HG03025 (cell line): Measurements from ENCODE around the gene SMIM12.

ENCODE experiments used
- ATAC-seq: cut with Tn5 transposase; IDR thresholded peaks from one replicate; pipeline ENCODE4 v1.9.1; 2021; ENCODE audit warnings: mild to moderate bottlenecking, moderate library complexity; ENCODE audit not compliant: unreplicated experiment, low FRiP score

The SMIM12 gene, protein sequence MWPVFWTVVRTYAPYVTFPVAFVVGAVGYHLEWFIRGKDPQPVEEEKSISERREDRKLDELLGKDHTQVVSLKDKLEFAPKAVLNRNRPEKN

DNA sequence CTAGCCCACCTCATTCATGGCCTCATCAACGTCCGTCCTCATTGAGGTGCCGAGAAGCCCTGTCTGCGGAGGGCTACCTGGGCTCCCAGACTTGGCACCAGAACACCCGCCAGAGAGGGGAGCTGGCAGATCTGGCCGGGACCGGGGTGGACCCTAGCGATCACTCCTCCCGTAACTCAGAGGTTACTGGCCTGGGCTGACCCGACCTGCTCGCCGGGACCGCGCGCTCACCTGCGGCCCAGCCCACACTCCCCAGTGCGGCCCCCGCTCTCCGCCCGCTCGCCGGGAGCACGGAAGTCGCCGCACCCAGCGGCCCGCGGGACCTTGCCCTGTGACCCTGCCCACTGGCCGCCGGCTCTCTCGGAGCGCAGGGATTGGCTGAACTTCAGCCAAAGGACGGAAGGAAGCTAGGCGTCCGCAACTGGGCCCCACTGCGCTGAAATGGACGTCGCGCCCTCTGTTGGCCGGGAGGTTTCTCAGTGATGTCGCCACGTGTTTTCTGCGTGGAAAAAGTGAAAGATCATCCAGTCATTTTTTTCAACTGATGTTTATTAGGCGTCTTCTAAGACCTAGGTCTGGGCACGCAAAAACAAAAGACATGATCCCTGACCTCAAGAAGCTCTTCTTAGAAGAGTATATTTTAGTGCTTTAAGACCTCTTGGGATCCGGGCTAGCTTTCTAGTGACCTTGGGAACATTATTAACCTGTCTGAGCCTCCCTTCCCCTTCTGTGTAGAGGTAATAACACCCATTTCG, at the start of gene SMIM12:
SMIM12 (minus strand) TSS at position 304 of the 755 bp plus-strand sequence. CDS start 3,772 bp downstream, outside the sequence.
- peak; percentile 94 for ATAC-seq

GRCh38 chr1:34908369-34908768, 48.8 kb upstream of the SMIM12 start:
- no peak for ATAC-seq

DNA sequence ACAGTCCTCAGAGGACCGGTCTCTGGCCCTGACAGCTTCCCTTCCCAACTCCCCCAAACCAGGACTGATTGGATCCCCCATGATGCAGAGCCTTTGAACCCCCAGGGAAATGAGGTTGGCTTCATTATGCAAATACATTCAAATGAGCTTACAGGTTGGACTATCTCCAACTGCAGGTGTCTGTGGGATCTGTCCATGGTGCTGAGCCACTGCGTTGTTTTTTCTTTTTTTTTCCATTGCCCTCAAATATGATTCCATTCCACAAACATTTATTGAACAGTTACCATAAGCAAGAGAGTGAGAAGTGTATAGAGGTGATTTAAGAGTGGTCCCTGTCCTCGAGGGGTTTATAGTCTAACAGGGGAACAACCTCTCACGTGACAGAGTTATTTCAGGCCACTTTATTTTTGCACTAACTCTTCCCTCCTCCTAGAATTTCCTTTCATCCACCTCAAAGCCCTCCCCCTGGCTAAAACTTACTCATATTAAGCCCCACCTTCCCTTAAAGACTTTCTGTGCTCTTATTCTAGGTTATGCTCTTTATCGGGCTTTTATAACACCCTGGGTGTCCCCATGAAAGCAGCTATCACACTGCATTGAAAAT, 48.0 kb upstream of the SMIM12 start:
- no peak for ATAC-seq

- ATAC-seq, result no peak
These were observed 47.2 kb upstream of the SMIM12 start for GRCh38 chr1:34906756-34907155.

DNA sequence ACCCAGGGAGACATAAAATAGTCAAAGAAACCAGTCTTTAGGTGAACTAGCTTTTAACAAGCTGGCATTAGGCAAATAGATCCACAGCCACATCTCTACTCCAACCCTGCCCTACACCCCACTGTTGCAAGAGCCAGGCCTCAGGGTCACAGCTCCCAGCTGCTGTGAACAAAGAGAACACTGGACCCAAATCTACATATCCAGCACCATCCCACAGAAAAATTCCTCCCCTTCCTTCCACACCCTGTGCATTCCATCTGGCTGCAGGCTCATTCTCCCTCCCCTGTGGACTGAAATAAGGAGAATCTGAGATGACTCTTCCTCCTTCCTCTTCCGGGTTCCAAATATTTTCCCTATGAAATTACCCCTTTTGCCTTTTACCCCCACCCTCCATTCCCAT, 46.7 kb upstream of the SMIM12 start:
- ATAC-seq, result no peak

DNA sequence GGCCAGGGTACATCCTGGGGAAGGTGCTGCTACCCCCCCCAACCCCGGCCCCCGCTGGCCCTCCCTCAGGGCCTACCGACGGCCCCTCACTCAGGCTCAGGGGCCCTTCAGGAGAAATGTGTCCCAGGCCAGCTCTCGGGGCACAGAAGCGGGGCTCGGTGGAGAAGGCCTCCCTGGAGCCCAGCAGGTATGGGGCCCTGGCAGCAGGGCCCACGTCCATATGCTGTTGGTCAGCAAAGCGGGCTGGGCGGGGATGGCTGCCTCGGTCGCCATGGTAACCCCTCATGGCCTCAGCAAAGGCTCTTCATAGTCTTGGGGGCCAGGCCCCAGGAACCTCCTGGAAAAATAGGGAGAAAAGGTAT, 45.5 kb upstream of the SMIM12 start:
- ATAC-seq, result no peak

DNA sequence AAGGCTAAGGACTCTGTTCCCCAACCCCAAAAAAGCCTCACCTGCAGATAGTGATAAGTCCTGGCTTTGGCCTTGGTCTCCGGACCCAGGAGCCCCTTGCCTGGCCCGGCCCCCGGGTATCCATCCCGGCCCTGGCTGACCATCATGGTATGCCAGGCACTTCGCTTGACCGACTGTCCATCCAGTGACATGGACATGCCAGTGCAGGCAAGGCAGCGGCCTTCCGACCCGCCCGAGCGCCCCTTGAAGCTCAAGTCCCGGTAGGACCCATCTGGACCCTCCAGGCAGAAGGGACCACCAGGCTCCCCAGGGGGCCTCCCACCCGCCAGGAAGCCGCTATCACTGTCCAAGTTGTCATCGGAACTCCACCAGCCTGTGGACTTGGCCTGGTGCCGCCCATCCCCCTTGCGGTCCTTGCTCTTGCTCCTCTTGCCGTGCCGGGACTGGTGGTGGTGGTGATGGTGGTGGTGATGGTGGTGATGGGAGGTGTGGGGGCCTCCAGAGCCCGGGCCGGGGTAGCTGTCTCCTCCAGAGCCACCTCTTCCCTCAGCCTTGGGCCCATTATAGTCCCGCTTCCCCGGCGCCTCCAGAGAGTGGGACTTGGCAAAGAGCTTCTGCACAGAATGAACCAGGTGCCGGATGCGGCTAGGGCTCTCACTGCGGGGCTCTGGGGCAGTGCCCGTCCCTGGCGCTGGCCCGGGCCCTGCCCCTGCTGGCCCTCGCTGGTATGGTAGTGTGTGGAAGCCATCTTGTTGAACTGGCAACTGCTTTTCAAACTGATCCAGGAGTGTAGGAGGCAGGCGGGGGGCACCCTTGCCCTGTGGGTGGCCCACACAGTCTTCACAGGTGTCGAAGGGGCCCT, 44.9 kb upstream of the SMIM12 start:
- no peak for ATAC-seq

- no peak for ATAC-seq
These were observed 42.4 kb upstream of the SMIM12 start for GRCh38 chr1:34901919-34902318.

GRCh38 chr1:34900775-34901502, 41.4 kb upstream of the SMIM12 start:
- no peak for ATAC-seq

GRCh38 chr1:34899906-34900305, 40.4 kb upstream of the SMIM12 start:
- ATAC-seq, result no peak

DNA sequence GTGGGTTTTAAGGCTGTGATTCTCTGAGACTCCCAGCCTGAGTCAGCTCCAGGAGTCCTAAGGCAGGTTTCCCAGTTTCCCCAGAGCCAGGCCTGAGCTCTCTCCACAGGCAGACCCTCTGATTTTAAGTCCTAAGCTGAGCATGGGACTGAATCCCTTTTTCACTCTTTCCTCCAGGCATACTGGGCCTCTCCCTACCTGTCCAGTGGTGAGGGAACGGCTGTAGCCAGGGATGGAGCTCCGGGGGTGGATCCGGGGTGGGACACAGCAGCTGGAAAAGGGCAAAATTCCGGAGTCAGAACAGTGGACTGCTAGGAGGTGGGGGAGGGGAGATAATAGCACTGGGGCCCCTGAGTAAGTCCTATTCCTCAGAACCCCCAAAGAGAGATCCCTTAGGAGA, 39.9 kb upstream of the SMIM12 start:
- ATAC-seq, result no peak

DNA sequence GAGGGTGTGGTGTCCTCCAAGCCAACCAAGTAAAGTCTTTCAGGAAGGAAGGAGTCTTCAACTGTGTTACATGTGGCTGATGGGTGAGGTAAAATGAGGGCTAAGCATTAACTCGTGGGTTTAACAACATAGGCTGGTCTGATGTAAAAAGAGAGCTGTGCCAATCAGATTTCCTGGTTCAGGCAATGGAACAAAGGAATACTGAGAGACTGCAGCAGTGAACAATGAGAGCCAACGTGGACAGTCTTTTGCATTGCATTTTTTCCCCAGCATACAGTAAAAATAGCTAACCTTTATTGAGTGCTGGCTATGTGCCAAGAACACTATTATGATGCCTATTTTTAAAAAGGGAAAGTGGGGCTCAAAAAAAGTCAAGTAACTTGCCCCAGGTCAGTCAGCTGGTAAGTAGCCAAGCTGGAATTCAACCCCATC, 38.8 kb upstream of the SMIM12 start:
- ATAC-seq, result no peak

GRCh38 chr1:34896612-34897011, 37.1 kb upstream of the SMIM12 start:
- no peak for ATAC-seq

DNA sequence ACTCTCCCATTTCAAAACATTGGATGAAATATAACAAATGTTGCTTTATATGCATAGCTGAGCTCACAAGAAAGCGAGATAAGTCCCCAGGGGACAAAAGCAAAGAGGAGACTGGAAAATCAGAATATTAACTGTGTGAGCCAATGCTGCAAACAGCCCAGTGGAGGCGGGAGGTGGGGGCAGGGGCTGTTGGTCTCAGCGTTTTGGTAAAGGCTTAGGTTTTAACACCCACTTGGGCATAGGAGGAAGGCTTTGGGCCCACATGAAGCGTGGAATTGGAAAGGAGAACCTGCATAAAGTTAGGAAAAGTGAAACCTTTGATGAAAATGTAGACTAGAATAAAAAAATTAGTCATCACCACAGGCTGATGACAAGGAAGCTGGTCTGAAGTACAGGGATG, 30.2 kb upstream of the SMIM12 start:
- ATAC-seq, result no peak

DNA sequence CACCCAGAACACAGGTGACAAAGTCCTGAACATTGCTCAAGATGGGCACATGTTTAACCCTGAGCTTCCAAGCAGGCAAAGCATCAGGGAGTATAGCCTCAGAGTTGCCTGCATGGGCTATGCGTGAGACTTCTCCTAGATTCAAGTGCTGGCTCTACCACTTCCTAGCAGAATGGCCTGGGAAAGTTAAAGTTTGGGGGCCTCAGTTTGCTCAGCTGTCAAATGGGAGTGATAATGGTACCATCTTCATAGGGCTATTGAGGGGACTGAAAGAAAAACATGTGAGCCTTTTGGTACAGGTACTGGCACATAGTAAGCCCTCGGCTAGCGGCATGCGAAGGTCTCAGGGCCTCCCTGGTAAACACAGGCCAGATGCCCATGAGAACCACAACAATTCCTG, 28.0 kb upstream of the SMIM12 start:
- no peak for ATAC-seq

DNA sequence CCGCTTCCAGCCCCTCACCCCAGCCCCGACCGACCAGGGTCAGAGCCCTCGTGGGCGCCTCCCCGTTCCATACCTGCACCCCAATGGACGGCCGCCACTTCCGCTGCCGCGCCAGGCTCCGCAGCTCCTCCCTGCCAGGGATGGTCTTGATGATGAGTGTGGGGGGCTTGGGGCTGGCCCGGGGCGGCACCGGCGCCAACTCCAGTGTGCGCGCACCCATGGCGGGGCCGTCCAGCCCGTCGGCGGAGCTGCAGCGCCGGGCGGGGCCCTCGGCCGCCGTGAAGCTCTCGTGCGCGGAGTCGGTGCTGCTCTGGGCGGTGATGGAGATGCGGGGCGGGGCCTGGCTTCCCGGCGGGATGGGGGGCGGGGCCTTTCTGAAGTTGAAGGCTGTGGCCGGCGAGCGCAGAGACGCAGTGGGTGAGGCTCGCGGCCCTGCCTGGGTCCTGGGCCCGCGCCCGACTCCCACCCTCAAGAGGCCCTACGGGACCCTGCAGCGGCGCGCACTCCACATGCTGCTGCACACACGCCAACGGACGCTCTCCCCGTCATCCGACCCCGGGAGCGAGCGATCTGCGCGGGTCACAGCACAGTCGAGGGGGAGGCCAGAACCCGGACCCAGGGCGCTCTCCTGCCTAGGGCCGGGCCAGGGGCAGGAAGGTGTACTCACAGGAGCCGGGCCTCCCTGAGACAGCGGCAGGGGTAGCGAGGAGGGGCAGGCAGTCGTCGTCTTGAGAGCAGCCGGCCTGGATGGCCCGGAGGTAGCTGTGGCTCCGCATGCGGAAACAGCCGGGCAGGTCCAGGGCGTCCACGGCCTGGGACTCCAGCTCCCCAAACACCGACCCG, 26.1 kb upstream of the SMIM12 start:
- ATAC-seq, result no peak

DNA sequence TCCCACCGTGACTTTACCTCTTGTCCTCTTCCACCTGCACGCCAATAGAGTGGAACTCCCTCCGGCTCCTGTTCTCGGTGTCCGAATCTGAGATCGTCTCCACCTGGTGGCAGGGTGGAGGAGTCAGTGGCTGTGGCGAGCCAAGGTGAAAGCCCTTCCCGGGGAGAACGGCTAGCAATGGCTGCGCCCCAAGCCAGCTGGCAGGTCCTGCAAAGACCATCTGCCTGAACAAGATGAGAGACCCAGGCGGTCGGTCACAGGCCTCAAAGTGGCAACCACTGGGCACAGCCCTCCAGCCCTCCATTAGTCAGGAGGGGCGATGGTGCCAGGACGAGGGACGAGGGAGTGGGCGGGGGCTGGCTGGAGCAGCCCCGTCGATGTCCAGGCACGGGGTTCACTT, 25.4 kb upstream of the SMIM12 start:
- no peak for ATAC-seq

DNA sequence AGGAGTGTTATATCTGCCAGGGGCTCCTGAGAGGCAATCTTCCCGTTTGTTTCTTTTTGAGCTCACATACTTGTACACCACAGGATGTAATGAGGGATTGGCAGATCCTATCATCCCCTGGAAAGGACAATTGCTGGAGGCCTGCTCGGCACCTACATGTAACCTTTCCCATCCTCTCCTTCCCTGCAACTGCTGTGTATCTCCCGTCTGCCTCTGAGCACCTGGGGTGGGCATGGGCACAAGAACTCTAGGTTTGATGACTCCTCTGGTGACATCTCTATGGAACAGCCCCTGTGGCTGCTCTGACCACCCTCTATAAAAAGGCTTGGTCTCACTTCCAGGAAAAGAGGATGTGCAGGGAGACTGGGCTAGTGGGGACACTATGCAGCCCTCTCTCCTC, 25.0 kb upstream of the SMIM12 start:
- ATAC-seq, result no peak

- ATAC-seq, result no peak
These were observed 19.7 kb upstream of the SMIM12 start for GRCh38 chr1:34879230-34879629.

GRCh38 chr1:34876406-34876805, 16.9 kb upstream of the SMIM12 start:
- ATAC-seq, result no peak
